ENCODE measurements around the gene PLPP3.

PLPP3 gene

DNA sequence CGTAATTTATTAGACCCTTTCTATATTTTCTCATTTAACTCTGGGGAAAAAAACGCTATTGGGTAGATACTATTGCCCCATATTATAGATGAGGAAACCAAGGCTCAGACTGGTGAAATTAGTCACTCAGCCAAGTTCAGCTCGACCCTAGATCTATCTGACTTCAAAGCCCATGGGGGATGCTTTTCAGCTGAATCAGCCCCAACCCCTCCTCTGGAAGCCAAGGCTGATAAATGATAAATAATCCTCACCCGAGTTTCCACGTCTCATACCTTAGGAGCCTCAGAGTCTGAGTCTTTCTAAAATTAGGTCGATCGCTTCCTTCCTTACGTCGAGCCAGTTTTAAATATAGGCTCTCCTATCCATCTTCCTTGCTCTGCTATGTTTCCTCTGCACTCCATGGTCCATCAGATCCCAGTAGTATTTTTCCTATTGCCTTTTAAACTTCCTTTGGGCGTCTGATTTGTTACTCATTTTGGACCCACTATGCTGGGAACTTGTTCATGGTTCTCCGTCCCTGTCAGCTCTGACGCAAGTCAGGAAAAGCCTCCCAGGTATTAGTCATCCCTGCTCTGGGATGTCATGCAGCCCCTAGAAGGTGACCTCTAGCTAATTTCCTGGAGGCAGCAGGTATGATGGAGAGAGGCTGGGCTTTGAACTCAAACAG, 122.8 kb downstream of the PLPP3 start:
- no peak for DNase-seq

- DNase-seq, result no peak
Measured at GRCh38 chr1:56453417-56454078, 125.8 kb downstream of the PLPP3 start.

DNA sequence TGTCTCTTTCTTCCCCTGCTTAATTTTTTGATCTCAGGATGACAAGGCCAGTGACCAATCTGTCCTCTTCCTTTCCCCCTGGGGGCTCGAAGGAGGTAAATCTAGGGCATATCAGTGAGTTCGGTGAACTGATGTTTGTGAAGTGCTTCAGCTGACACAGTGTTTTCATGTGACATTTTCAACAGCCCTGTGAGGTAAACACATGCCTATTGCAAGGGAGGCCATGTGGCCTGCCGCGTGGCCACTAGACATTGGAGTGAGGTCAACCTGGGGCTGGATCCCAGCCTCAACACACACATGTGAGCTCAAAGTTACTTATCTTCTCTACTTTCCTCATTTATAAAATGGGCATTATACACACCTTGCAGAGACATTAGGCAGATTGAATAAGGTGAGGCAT, 126.3 kb downstream of the PLPP3 start:
- DNase-seq, result no peak

DNA sequence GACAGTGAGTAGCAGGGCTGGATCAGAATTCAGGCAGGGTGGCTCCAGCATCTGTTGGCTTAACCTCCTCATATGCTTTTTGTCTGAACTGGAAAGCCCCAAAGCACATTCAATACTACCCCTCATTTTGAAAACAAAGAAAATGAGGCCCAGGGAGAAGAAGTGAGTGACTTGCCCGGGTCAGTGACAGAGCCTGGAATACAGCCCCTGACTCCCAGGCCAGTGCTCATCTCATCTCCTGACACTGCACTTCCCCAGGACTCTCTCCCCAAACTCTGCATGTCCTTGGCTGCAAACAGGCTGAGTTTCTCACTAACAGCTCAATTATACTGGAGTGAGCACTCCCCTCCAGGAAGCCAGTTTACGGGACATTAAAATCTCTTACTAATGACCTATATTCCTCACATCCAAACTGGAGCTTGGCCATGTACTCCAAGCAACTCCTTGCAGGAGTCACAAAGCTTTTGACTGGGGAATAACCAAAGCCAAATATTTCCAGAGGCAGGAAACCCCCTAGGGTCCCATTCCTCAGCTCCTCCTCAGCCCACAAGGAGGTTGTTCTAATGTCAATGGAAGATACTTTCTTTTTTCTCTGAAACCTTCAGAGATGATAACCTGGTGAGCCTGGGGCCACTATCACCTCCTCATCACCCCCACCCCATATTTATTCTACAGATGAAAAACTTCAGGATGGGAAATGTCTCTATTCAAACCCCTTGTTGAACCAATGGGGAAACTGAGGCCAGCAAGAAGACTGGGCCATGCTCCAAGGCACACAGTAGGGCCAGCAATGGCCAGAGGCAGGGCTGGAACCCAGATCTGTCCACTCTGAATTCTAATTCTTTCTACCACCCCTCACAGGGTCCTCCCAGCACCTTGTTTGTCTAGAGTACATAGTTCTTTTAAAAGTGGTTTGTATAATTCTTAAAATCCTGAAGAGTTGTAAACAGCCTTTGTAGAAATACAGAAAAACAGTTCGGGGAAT, 127.0 kb downstream of the PLPP3 start:
- no peak for DNase-seq

DNA sequence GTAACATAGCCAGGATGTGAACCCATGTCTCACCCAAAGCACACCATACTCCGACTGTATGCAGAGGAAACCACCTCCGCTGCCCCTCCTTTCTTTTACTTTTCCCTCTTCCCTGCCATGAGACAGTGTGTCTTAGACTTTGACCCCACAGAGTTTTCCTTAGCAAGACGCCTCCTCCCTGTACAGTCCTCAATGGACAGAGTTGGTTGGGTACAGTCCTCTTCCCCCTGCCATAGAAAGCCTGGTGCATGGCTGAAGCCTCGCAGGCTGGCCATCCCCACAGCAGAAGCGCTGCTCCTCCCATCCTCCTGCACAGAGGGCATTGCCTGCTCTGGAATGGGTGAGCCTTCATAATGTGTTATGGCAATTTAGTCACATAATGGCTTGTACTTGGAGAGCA, 127.9 kb downstream of the PLPP3 start:
- no peak for DNase-seq

DNA sequence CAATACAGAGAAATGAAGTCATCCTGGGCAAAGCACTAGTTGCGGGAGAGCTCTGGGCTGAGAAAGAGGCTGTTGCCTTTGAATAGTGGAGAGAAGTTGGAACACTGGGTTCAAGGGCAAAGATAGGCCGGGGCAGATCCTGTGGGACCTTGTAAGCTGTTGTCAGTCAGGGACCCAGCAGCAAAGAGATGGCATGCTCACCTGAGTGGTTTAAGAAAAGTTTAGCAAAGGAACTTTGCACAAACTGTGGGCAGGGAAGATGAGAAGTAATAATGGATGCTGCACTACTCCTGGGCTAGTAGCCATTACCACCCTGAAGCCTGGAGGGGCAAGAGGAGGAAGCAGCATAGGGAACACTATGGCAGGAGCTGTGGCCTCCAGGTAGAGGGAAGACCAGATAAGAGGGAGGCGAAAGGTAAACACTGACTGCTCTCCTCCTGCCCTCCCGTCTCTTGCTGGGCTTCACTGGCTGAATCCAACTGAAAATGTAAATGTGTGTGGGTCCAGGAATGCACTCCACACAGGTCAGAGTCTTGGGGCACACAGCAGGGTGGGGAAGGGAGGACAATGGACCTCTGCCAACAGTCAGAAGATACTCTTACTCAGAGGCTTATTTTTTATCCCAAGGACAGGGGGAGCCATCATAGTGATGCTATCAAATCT, 129.2 kb downstream of the PLPP3 start:
- no peak for DNase-seq

DNA sequence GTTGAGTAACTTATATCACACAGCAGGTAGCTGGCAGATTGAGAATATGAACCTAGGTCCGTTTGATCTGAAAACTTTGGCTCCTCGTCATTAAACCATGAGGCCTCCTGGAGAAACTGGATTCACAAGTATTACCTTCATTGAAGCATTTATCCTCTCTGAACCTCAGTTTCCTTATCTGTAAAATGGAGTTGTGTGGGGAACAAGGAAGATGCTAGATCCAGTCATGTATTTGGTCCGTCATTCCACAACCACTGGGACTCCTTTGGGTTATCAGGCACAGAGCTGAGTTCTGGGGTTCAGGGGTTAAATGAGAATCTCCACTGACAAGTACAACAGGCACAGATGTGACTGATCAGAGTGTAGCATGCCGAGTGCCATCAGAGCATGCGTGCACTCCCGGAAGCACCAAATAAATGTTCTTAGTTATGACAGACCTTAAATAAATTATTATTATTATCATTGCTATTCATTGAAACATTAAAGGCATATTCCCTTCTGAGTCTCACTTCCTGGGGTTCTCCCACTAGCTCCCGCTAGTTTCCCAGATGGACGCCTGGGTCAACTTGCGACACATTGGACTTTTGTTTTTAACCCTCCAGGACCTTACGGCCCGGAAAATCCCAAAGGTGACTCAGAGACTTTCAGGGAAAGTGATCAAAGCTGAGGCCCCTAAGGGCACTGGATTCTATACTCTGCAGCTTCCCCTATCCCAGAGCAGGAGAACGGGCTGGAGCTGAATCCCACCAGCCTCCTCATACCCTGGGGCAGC, 130.6 kb downstream of the PLPP3 start:
- no peak for DNase-seq

- DNase-seq, result no peak
Measured at GRCh38 chr1:56447823-56448222, 131.5 kb downstream of the PLPP3 start.

GRCh38 chr1:56446531-56447098, 132.7 kb downstream of the PLPP3 start:
- DNase-seq, result no peak

- no peak for DNase-seq
Measured at GRCh38 chr1:56444960-56445646, 134.3 kb downstream of the PLPP3 start.
